IMR-90 (cell line): ENCODE measurements around the gene TULP4. TPM values are rescaled to one million over a fixed set of nuclear protein-coding genes. Genes with fewer than 3 reads are reported as not detected.

Experiments
- ATAC-seq: fragments of 200-7000 bp; cut with Tn5 transposase; 2 replicates; pipeline ENCODE4 v1.9.1; 2020; ENCODE audit warnings: low read depth, mild to moderate bottlenecking, moderate library complexity
- BruUV-seq: library from RNA; stranded (reverse); fragments of 400-500 nt; replicated peaks from 2 replicates; lab custom pipeline; 2021; lab: Mats Ljungman, UMichigan
- CTCF ChIA-PET: fragments of 300-600 bp; formaldehyde crosslinking; extraction: SDS; loops from one replicate; lab custom pipeline; 2021; ENCODE audit warnings: antibody characterized with exemption; lab: Yijun Ruan, JAX
- POLR2A ChIA-PET: fragments of 300-600 bp; sonication (Branson Sonifier 250); formaldehyde crosslinking; loops from one replicate; lab custom pipeline; 2022; ENCODE audit warnings: antibody characterized with exemption; ENCODE audit not compliant: unreplicated experiment; lab: Charles Lee
- DNase-seq: peaks from one replicate; pipeline ENCODE4 v3.0.0; 2013
- H2AFZ ChIP-seq: replicated peaks from 2 replicates; pipeline ENCODE3; 2013; ENCODE audit warnings: low read length, mild to moderate bottlenecking; ENCODE audit not compliant: poor library complexity
- H2AK5ac ChIP-seq: 2 replicates; pipeline ENCODE4 v1.6.1; 2013; ENCODE audit warnings: low read depth, low read length, inconsistent platforms
- H2AK9ac ChIP-seq: replicated peaks from 2 replicates; pipeline ENCODE3; 2013; ENCODE audit warnings: mild to moderate bottlenecking, low read depth, low read length, moderate library complexity; ENCODE audit not compliant: poor library complexity
- H2BK120ac ChIP-seq: 2 replicates; pipeline ENCODE4 v1.6.1; 2013; ENCODE audit warnings: low read depth, low read length, inconsistent platforms
- H2BK15ac ChIP-seq: 3 replicates; pipeline ENCODE4 v1.6.1; 2013; ENCODE audit warnings: low read depth, low read length, inconsistent platforms
- H2BK20ac ChIP-seq: 2 replicates; pipeline ENCODE4 v1.6.1; 2013; ENCODE audit warnings: low read depth, mild to moderate bottlenecking, inconsistent platforms, low read length, moderate library complexity
- H2BK5ac ChIP-seq: 2 replicates; pipeline ENCODE4 v1.6.1; 2013; ENCODE audit warnings: mild to moderate bottlenecking, low read depth, low read length, inconsistent platforms; ENCODE audit not compliant: poor library complexity, severe bottlenecking
- H3K14ac ChIP-seq: replicated peaks from 2 replicates; pipeline ENCODE4 v1.6.1; 2013; ENCODE audit warnings: low read depth, low read length, inconsistent platforms
- H3K18ac ChIP-seq: 2 replicates; pipeline ENCODE4 v1.6.1; 2013; ENCODE audit warnings: low read depth, low read length, control low read depth
- H3K23ac ChIP-seq: 2 replicates; pipeline ENCODE4 v1.6.1; 2013; ENCODE audit warnings: low read depth, low read length, inconsistent platforms
- H3K27ac ChIP-seq: 2 replicates; pipeline ENCODE4 v1.5.1; 2013; ENCODE audit warnings: mild to moderate bottlenecking, control low read depth, low read length; ENCODE audit not compliant: insufficient read depth
- H3K27me3 ChIP-seq: 2 replicates; pipeline ENCODE4 v1.6.1; 2013; ENCODE audit warnings: low read length; ENCODE audit not compliant: control insufficient read depth, insufficient read depth
- H3K36me3 ChIP-seq: 2 replicates; pipeline ENCODE4 v1.6.1; 2013; ENCODE audit warnings: low read length, mixed read lengths; ENCODE audit not compliant: control insufficient read depth, insufficient read depth
- H3K4ac ChIP-seq: 2 replicates; pipeline ENCODE4 v1.6.1; 2013; ENCODE audit warnings: low read depth, low read length, inconsistent platforms
- H3K4me1 ChIP-seq: 2 replicates; pipeline ENCODE4 v1.6.1; 2013; ENCODE audit warnings: low read length, mixed read lengths; ENCODE audit not compliant: control insufficient read depth, insufficient read depth
- H3K4me2 ChIP-seq: 2 replicates; pipeline ENCODE4 v1.6.1; 2013; ENCODE audit warnings: low read depth, mild to moderate bottlenecking, control low read depth, low read length, moderate library complexity
- H3K4me3 ChIP-seq: 2 replicates; pipeline ENCODE4 v1.5.1; 2013; ENCODE audit warnings: low read depth, mild to moderate bottlenecking, control low read depth, low read length, moderate library complexity; ENCODE audit not compliant: insufficient read depth
- H3K56ac ChIP-seq: 2 replicates; pipeline ENCODE4 v1.6.1; 2013; ENCODE audit warnings: low read length, inconsistent platforms; ENCODE audit not compliant: insufficient read depth; ENCODE audit errors: extremely low read depth
- H3K79me1 ChIP-seq, 2 experiments: 2 replicates each; pipeline ENCODE4 v1.6.1; 2013; ENCODE audit warnings: low read length in 2 of 2, inconsistent platforms in 1 of 2, low read depth in 1 of 2
- H3K9ac ChIP-seq: 2 replicates; pipeline ENCODE4 v1.6.1; 2013; ENCODE audit warnings: low read depth, low read length, control low read depth
- H3K9me1 ChIP-seq: 2 replicates; pipeline ENCODE4 v1.6.1; 2013; ENCODE audit warnings: low read length, inconsistent platforms; ENCODE audit not compliant: insufficient read depth
- H3K9me3 ChIP-seq: 2 replicates; pipeline ENCODE4 v1.6.1; 2013; ENCODE audit warnings: low read length; ENCODE audit not compliant: control insufficient read depth, insufficient read depth
- H4K20me1 ChIP-seq: 2 replicates; pipeline ENCODE4 v1.6.1; 2013; ENCODE audit warnings: low read length, inconsistent platforms; ENCODE audit not compliant: insufficient read depth
- H4K5ac ChIP-seq: 2 replicates; pipeline ENCODE4 v1.6.1; 2013; ENCODE audit warnings: mild to moderate bottlenecking, low read depth, low read length, control low read depth
- H4K8ac ChIP-seq, 2 experiments: 2 replicates each; pipeline ENCODE4 v1.6.1; 2013; ENCODE audit warnings: low read depth in 2 of 2, low read length in 2 of 2, control low read depth in 1 of 2, inconsistent platforms in 1 of 2
- H4K91ac ChIP-seq: 2 replicates; pipeline ENCODE4 v1.6.1; 2013; ENCODE audit warnings: low read depth, low read length, inconsistent platforms; ENCODE audit not compliant: insufficient read depth
- BHLHE40 ChIP-seq: fragments of 150-350 bp; IDR thresholded peaks from 2 replicates; pipeline ENCODE4 v1.6.1; 2016; ENCODE audit warnings: mild to moderate bottlenecking, low read depth, low read length
- CEBPB ChIP-seq: IDR thresholded peaks from 2 replicates; pipeline ENCODE4 v1.6.1; 2012; ENCODE audit warnings: low read depth, low read length, improper control_type of control experiment
- FOS ChIP-seq: fragments of 150-350 bp; IDR thresholded peaks from 2 replicates; pipeline ENCODE4 v1.6.1; 2016; ENCODE audit warnings: low read depth, low read length
- MXI1 ChIP-seq: IDR thresholded peaks from 2 replicates; pipeline ENCODE4 v1.6.1; 2012; ENCODE audit warnings: low read depth, mild to moderate bottlenecking, low read length, moderate library complexity, borderline replicate concordance
- WGBS, 2 experiments: methylation state at CpG; one replicate each; pipeline versions ENCODE4 v1.1.5 to v1.1.7; 2013; ENCODE audit warnings: missing lambda C conversion rate in 2 of 2; ENCODE audit not compliant: insufficient read length in 1 of 2; ENCODE audit errors: extremely low coverage in 2 of 2; 5-methylcytosine and 5-hydroxymethylcytosine counted together
- dilution Hi-C: fragments of 300-500 bp; cut with HindIII; formaldehyde crosslinking; loops from one replicate; pipeline ENCODE4 v1.14.3; 2018; ENCODE audit warnings: low sequenced_read_pairs; ENCODE audit not compliant: unreplicated experiment
- in situ Hi-C: fragments of 300-500 bp; cut with MboI; formaldehyde crosslinking; loops from 3 replicates; pipeline ENCODE4 v1.14.3; 2019; ENCODE audit warnings: low sequenced_read_pairs, inconsistent platforms, mixed read lengths
- intact Hi-C: fragments of 100-400 bp; cut with micrococcal nuclease; formaldehyde crosslinking; loops from 2 replicates; pipeline ENCODE4 v1.10.0; 2022
- polyA plus RNA-seq, 3 experiments: library from polyadenylated mRNA; depleted of rRNA; stranded (reverse); fragments of >200 nt; gene quantifications; 2 replicates each; pipeline ENCODE4 v1.2.3, GENCODE V29; 2012; ENCODE audit warnings: low replicate concordance in 1 of 3
- total RNA-seq: library from RNA; depleted of rRNA; stranded (reverse); fragments of >200 nt; gene quantifications from 2 replicates; pipeline ENCODE4 v1.2.3, GENCODE V29; 2012

The TULP4 gene
- total and polyA plus RNA-seq, 2 of the 4 experiments (the other 2 are of a cell fraction), result 8.1 to 30.6 TPM

GRCh38 chr6:158474961-158475343 is 162.7 kb downstream of the TULP4 start:
- H2BK120ac ChIP-seq, result no peak overlapping the region; the same call in 1 of the 2 replicates
- H3K4me2 ChIP-seq, result no peak overlapping the region
- peaks cover 5 to 18% of the 10 kb centered on the region in 2 experiments; a peak in 2 of 4 replicates for H3K79me1 ChIP-seq
- no peak overlapping the region; the same call in 1 of the 2 replicates for H2BK20ac ChIP-seq
- 0 out of 2 replicates have a peak overlapping the region, but pooled peaks have one; percentile 0 for H3K27ac ChIP-seq
- peak overlapping the region in 1 of 2 experiments; percentile 11; a peak in 1 of 4 replicates for H4K8ac ChIP-seq
- no peak overlapping the region for H2BK15ac ChIP-seq
- BruUV-seq, result no TSS peak
- DNase-seq (peak; percentile 65), ATAC-seq (peak; percentile 89)
- H2AK5ac ChIP-seq, result no peak overlapping the region; the same call in 1 of the 2 replicates
- no peaks in the 10 kb centered on the region for H3K9me3 ChIP-seq
- ChIA-PET POLR2A (interaction anchor here (0.6 kb wide), 1 partner anchor 129 kb away, joined by 12 read pairs; no protein-coding TSS in a partner anchor), CTCF (no interaction called here)
- peak overlapping the region; percentile 21; the same call in 1 of the 2 replicates for H4K91ac ChIP-seq
- H3K23ac ChIP-seq, result no peak overlapping the region
- H2AK9ac ChIP-seq, result no peak overlapping the region
- no peak overlapping the region for H3K56ac ChIP-seq
- H3K18ac ChIP-seq, result no peak overlapping the region
- TF ChIP-seq FOS (peak; percentile 34; the same call in 1 of the 2 replicates), MXI1 (no peak), BHLHE40 (no peak), CEBPB (peak; percentile 46; the same call in 1 of the 2 replicates)
- in situ Hi-C loops (no loop called here), dilution Hi-C loops (no loop called here), intact Hi-C loops (no loop called here)
- H3K27me3 ChIP-seq, result no peaks in the 10 kb centered on the region
- peaks cover 4% of the 10 kb centered on the region for H3K36me3 ChIP-seq
- peak overlapping the region; percentile 13; the same call in 1 of the 2 replicates for H3K4ac ChIP-seq
- H3K9ac ChIP-seq, result no peak overlapping the region
- H2AFZ ChIP-seq, result no peak overlapping the region
- H3K4me1 ChIP-seq, result peaks cover 6% of the 10 kb centered on the region; the same call in 1 of the 2 replicates
- peak overlapping the region; percentile 35 for H2BK5ac ChIP-seq
- no CpG with 5 or more reads among the region's 5 CpGs for WGBS, 2 experiments
- peaks cover 15% of the 10 kb centered on the region for H3K9me1 ChIP-seq
- H3K14ac ChIP-seq, result 0 out of 2 replicates have a peak overlapping the region, but pooled peaks have one; percentile 13
- no peak overlapping the region for H4K5ac ChIP-seq
- H4K20me1 ChIP-seq, result 0 out of 2 replicates have a peak, but pooled peaks cover 4% of the 10 kb centered on the region
- H3K4me3 ChIP-seq, result no peak overlapping the region
